DMS153 (cell line): ENCODE measurements around the gene GNAO1.

ENCODE experiments used
- DNase-seq: peaks from one replicate; lab custom pipeline; 2025; lab: John Stamatoyannopoulos, UW

Gene GNAO1

GRCh38 chr16:56400458-56400857 is 209.2 kb downstream of the GNAO1 start:
- no peak for DNase-seq

- DNase-seq: no peak
Measured at GRCh38 chr16:56401482-56401881, 210.2 kb downstream of the GNAO1 start.

DNA sequence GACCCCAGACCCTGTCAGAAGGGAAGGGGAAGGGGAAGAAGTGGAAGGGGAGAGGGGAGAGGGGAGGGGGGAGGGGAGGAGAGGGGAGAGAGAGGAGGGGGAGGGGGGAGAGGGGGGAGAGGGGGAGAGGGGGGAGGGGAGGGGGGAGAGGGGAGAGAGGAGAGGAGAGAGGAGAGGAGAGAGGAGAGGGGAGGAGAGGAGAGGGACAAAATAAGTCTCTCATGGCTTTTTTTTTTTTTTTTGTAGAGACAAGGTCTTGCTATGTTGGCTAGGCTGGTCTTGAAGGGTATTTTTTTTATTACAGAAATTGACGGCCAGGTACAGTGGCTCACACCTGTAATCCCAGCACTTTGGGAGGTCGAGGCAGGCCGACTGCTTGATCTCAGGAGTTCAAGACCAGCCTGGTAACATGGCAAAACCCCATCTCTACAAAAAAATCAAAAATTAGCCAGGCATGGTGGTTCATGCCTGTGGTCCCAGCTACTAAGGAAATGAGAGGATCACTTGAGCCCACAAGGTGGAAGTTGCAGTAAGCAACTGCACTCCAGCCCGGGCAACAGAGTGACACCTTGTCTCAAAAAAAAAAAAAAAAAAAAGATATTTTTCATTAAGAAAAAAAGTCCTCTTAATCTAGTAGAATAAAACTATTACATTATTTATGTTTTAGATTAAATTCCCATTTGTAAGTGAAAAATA is 214.8 kb downstream of the GNAO1 start:
- DNase-seq: no peak
